Measurements from ENCODE around the gene PTPN6. TPM values are rescaled to one million over a fixed set of nuclear protein-coding genes. Genes with fewer than 3 reads are reported as not detected.

The PTPN6 gene
- total and polyA plus RNA-seq, 9 of the 15 experiments (the other 6 are each of a cell fraction or from before 2014, with no cell fraction given), result 1.5 to 5.1 (median 3.9) TPM

DNA sequence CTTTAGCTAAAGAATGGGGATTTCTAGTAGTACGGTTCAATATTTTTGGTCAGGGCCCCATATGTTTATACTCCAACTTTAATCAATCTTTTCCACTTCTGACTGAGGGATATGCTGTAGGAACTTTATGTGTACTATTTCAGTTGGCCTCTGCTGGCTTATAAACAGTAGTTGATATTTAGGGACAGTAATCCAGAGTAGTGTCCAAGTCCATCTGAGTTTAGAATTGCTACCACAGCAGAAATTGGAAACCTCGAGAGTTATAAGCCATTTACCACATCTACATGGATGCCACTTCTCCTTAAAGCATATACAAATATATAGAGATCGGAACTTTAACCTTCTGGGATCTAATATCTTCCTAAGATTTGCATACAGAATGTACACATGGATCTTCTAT, 55.5 kb downstream of the PTPN6 start:
- WGBS (ENCODE audit: insufficient coverage, low coverage, missing lambda C conversion rate), result 94% methylated on average over 1 of the region's 3 CpGs
- in situ Hi-C loops (cut with MboI), result no loop called here
- TF ChIP-seq, protein P1, sequence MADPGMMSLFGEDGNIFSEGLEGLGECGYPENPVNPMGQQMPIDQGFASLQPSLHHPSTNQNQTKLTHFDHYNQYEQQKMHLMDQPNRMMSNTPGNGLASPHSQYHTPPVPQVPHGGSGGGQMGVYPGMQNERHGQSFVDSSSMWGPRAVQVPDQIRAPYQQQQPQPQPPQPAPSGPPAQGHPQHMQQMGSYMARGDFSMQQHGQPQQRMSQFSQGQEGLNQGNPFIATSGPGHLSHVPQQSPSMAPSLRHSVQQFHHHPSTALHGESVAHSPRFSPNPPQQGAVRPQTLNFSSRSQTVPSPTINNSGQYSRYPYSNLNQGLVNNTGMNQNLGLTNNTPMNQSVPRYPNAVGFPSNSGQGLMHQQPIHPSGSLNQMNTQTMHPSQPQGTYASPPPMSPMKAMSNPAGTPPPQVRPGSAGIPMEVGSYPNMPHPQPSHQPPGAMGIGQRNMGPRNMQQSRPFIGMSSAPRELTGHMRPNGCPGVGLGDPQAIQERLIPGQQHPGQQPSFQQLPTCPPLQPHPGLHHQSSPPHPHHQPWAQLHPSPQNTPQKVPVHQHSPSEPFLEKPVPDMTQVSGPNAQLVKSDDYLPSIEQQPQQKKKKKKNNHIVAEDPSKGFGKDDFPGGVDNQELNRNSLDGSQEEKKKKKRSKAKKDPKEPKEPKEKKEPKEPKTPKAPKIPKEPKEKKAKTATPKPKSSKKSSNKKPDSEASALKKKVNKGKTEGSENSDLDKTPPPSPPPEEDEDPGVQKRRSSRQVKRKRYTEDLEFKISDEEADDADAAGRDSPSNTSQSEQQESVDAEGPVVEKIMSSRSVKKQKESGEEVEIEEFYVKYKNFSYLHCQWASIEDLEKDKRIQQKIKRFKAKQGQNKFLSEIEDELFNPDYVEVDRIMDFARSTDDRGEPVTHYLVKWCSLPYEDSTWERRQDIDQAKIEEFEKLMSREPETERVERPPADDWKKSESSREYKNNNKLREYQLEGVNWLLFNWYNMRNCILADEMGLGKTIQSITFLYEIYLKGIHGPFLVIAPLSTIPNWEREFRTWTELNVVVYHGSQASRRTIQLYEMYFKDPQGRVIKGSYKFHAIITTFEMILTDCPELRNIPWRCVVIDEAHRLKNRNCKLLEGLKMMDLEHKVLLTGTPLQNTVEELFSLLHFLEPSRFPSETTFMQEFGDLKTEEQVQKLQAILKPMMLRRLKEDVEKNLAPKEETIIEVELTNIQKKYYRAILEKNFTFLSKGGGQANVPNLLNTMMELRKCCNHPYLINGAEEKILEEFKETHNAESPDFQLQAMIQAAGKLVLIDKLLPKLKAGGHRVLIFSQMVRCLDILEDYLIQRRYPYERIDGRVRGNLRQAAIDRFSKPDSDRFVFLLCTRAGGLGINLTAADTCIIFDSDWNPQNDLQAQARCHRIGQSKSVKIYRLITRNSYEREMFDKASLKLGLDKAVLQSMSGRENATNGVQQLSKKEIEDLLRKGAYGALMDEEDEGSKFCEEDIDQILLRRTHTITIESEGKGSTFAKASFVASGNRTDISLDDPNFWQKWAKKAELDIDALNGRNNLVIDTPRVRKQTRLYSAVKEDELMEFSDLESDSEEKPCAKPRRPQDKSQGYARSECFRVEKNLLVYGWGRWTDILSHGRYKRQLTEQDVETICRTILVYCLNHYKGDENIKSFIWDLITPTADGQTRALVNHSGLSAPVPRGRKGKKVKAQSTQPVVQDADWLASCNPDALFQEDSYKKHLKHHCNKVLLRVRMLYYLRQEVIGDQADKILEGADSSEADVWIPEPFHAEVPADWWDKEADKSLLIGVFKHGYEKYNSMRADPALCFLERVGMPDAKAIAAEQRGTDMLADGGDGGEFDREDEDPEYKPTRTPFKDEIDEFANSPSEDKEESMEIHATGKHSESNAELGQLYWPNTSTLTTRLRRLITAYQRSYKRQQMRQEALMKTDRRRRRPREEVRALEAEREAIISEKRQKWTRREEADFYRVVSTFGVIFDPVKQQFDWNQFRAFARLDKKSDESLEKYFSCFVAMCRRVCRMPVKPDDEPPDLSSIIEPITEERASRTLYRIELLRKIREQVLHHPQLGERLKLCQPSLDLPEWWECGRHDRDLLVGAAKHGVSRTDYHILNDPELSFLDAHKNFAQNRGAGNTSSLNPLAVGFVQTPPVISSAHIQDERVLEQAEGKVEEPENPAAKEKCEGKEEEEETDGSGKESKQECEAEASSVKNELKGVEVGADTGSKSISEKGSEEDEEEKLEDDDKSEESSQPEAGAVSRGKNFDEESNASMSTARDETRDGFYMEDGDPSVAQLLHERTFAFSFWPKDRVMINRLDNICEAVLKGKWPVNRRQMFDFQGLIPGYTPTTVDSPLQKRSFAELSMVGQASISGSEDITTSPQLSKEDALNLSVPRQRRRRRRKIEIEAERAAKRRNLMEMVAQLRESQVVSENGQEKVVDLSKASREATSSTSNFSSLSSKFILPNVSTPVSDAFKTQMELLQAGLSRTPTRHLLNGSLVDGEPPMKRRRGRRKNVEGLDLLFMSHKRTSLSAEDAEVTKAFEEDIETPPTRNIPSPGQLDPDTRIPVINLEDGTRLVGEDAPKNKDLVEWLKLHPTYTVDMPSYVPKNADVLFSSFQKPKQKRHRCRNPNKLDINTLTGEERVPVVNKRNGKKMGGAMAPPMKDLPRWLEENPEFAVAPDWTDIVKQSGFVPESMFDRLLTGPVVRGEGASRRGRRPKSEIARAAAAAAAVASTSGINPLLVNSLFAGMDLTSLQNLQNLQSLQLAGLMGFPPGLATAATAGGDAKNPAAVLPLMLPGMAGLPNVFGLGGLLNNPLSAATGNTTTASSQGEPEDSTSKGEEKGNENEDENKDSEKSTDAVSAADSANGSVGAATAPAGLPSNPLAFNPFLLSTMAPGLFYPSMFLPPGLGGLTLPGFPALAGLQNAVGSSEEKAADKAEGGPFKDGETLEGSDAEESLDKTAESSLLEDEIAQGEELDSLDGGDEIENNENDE (IDR thresholded peaks at IDR 0.05; ENCODE audit: low read depth, low read length), result no peak
- TF ChIP-seq, protein P2, sequence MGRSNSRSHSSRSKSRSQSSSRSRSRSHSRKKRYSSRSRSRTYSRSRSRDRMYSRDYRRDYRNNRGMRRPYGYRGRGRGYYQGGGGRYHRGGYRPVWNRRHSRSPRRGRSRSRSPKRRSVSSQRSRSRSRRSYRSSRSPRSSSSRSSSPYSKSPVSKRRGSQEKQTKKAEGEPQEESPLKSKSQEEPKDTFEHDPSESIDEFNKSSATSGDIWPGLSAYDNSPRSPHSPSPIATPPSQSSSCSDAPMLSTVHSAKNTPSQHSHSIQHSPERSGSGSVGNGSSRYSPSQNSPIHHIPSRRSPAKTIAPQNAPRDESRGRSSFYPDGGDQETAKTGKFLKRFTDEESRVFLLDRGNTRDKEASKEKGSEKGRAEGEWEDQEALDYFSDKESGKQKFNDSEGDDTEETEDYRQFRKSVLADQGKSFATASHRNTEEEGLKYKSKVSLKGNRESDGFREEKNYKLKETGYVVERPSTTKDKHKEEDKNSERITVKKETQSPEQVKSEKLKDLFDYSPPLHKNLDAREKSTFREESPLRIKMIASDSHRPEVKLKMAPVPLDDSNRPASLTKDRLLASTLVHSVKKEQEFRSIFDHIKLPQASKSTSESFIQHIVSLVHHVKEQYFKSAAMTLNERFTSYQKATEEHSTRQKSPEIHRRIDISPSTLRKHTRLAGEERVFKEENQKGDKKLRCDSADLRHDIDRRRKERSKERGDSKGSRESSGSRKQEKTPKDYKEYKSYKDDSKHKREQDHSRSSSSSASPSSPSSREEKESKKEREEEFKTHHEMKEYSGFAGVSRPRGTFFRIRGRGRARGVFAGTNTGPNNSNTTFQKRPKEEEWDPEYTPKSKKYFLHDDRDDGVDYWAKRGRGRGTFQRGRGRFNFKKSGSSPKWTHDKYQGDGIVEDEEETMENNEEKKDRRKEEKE (IDR thresholded peaks at IDR 0.05; ENCODE audit: borderline replicate concordance in 1 of 2, control insufficient read depth in 1 of 2, low read depth in 2 of 2, low read length in 1 of 2), result no peak
- TF ChIP-seq GATAD2A (IDR thresholded peaks at IDR 0.05) (no peak), ZSCAN29 (IDR thresholded peaks at IDR 0.05) (no peak), MIER1 (IDR thresholded peaks at IDR 0.05; ENCODE audit: low read depth) (no peak), KLF6 (CRISPR knock-in tag; IDR thresholded peaks at IDR 0.05; ENCODE audit: borderline replicate concordance) (no peak), DNMT1 (IDR thresholded peaks at IDR 0.05) (no peak), NCOA2 (IDR thresholded peaks at IDR 0.05; ENCODE audit: partially characterized antibody in 2 of 2) (no peak), POLR2H (tag; IDR thresholded peaks at IDR 0.05; ENCODE audit: low read depth) (no peak)

More for the DNA sequence above, 55.5 kb downstream of the PTPN6 start:
- intact Hi-C loops (cut with micrococcal nuclease), result no loop called here
- H3K79me2 ChIP-seq (ENCODE audit: control insufficient read depth, insufficient read depth, low read length), result peaks cover 3% of the 10 kb centered on the region; the same call in 2 of the 3 replicates
- POLR2A ChIA-PET, result interaction anchor here (0.6 kb wide), 1 partner anchor 24 kb away, joined by 3 read pairs; no protein-coding TSS in a partner anchor
- CTCF ChIA-PET (ENCODE audit: low intra/inter-chr PET ratio), result no interaction called here
- H3K27me3 ChIP-seq (ENCODE audit: control insufficient read depth in 2 of 2, insufficient read depth in 2 of 2, low read length in 2 of 2), result no peaks in the 10 kb centered on the region
- no peak overlapping the region for H3K4me2 ChIP-seq (ENCODE audit: insufficient read depth, low read length)
- peaks cover 0 to 1% of the 10 kb centered on the region in 2 experiments; a peak in 3 of 5 replicates for H3K4me1 ChIP-seq (replicated peaks in 1 of 2; ENCODE audit: control insufficient read depth in 2 of 2, insufficient read depth in 2 of 2, low read length in 2 of 2)
- ATAC-seq, result no peak
- no peaks in the 10 kb centered on the region for H4K20me1 ChIP-seq (replicated peaks; ENCODE audit: control insufficient read depth, insufficient read depth, low read length)
- no peak for DNase-seq (ENCODE audit: extremely low read depth in 1 of 4, low spot score in 3 of 4)
- peaks cover 16% of the 10 kb centered on the region; the same call in 2 of the 3 replicates for H3K36me3 ChIP-seq (ENCODE audit: control insufficient read depth, insufficient read depth, low read length)
- H3K9ac ChIP-seq (ENCODE audit: insufficient read depth in 1 of 2, low read depth in 2 of 2, low read length in 2 of 2), result no peak overlapping the region
- no peaks in the 10 kb centered on the region for H3K9me1 ChIP-seq (ENCODE audit: control insufficient read depth, insufficient read depth, low read length)
- no TSS peak for BruUV-seq (replicated peaks)
- H3K4me3 ChIP-seq, result no peak overlapping the region
- no peak for FAIRE-seq
- no peaks in the 10 kb centered on the region for H3K9me3 ChIP-seq (replicated peaks; ENCODE audit: control insufficient read depth, insufficient read depth, low read depth, low read length)
- no peak overlapping the region for H2AFZ ChIP-seq (ENCODE audit: low read depth, low read length)
- H3K27ac ChIP-seq (ENCODE audit: extremely low read depth, low read depth, low read length), result no peak overlapping the region

All from K562 (cell line).